ENCODE measurements around the gene RDX.

- TF ChIP-seq, protein P1, sequence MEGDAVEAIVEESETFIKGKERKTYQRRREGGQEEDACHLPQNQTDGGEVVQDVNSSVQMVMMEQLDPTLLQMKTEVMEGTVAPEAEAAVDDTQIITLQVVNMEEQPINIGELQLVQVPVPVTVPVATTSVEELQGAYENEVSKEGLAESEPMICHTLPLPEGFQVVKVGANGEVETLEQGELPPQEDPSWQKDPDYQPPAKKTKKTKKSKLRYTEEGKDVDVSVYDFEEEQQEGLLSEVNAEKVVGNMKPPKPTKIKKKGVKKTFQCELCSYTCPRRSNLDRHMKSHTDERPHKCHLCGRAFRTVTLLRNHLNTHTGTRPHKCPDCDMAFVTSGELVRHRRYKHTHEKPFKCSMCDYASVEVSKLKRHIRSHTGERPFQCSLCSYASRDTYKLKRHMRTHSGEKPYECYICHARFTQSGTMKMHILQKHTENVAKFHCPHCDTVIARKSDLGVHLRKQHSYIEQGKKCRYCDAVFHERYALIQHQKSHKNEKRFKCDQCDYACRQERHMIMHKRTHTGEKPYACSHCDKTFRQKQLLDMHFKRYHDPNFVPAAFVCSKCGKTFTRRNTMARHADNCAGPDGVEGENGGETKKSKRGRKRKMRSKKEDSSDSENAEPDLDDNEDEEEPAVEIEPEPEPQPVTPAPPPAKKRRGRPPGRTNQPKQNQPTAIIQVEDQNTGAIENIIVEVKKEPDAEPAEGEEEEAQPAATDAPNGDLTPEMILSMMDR (conservative IDR thresholded peaks at IDR 0.05) = no peak
- TF ChIP-seq EZH2 (IDR thresholded peaks at IDR 0.05; ENCODE audit: low read depth) = no peak
These were observed 126.7 kb downstream of the RDX start for GRCh38 chr11:110169738-110170137.

All from PC-9 (cell line).